ENCODE measurements around the gene CASKIN1.

The CASKIN1 gene

GRCh38 chr16:2230376-2230775, 34.0 kb upstream of the CASKIN1 start:
- TF ChIP-seq JUND (IDR thresholded peaks at IDR 0.05; ENCODE audit: low read depth): no peak
- DNase-seq (ENCODE audit: low read depth in 1 of 2, low spot score in 1 of 2): no peak
- in situ Hi-C loops (cut with HindIII; ENCODE audit: low pct_unique_long_range_greater_than_20kb, low sequenced_read_pairs): no loop called here

- in situ Hi-C loops (cut with HindIII; ENCODE audit: low pct_unique_long_range_greater_than_20kb, low sequenced_read_pairs): no loop called here
- TF ChIP-seq JUND (IDR thresholded peaks at IDR 0.05; ENCODE audit: low read depth): no peak
- DNase-seq (ENCODE audit: low read depth in 1 of 2, low spot score in 1 of 2): no peak
These were observed 33.3 kb upstream of the CASKIN1 start for GRCh38 chr16:2229632-2230250.

GRCh38 chr16:2229091-2229490, 32.7 kb upstream of the CASKIN1 start:
- DNase-seq (ENCODE audit: low read depth in 1 of 2, low spot score in 1 of 2): no peak
- in situ Hi-C loops (cut with HindIII; ENCODE audit: low pct_unique_long_range_greater_than_20kb, low sequenced_read_pairs): no loop called here
- no peak for TF ChIP-seq JUND (IDR thresholded peaks at IDR 0.05; ENCODE audit: low read depth)

- no peak for TF ChIP-seq JUND (IDR thresholded peaks at IDR 0.05; ENCODE audit: low read depth)
- in situ Hi-C loops (cut with HindIII; ENCODE audit: low pct_unique_long_range_greater_than_20kb, low sequenced_read_pairs): no loop called here
These were observed 31.9 kb upstream of the CASKIN1 start for GRCh38 chr16:2228161-2228824.

GRCh38 chr16:2226918-2227317, 30.5 kb upstream of the CASKIN1 start:
- in situ Hi-C loops (cut with HindIII; ENCODE audit: low pct_unique_long_range_greater_than_20kb, low sequenced_read_pairs): no loop called here
- DNase-seq (ENCODE audit: low read depth in 1 of 2, low spot score in 1 of 2): no peak
- TF ChIP-seq JUND (IDR thresholded peaks at IDR 0.05; ENCODE audit: low read depth): no peak

More at GRCh38 chr16:2228161-2228824, 31.9 kb upstream of the CASKIN1 start:
- DNase-seq (ENCODE audit: low read depth in 1 of 2, low spot score in 1 of 2): peak; percentile 79 to 90

- peak; percentile 68 to 88 for DNase-seq (ENCODE audit: low read depth in 1 of 2, low spot score in 1 of 2)
- no peak for TF ChIP-seq JUND (IDR thresholded peaks at IDR 0.05; ENCODE audit: low read depth)
- in situ Hi-C loops (cut with HindIII; ENCODE audit: low pct_unique_long_range_greater_than_20kb, low sequenced_read_pairs): no loop called here
These were observed 29.9 kb upstream of the CASKIN1 start for GRCh38 chr16:2226245-2226793.

- in situ Hi-C loops (cut with HindIII; ENCODE audit: low pct_unique_long_range_greater_than_20kb, low sequenced_read_pairs): no loop called here
- DNase-seq (ENCODE audit: low read depth in 1 of 2, low spot score in 1 of 2): peak; percentile 76 to 80
- no peak for TF ChIP-seq JUND (IDR thresholded peaks at IDR 0.05; ENCODE audit: low read depth)
These were observed 27.6 kb upstream of the CASKIN1 start for GRCh38 chr16:2223942-2224486.

- in situ Hi-C loops (cut with HindIII; ENCODE audit: low pct_unique_long_range_greater_than_20kb, low sequenced_read_pairs): no loop called here
- TF ChIP-seq JUND (IDR thresholded peaks at IDR 0.05; ENCODE audit: low read depth): no peak
- peak; percentile 99 to 100 for DNase-seq (ENCODE audit: low read depth in 1 of 2, low spot score in 1 of 2)
These were observed 27.0 kb upstream of the CASKIN1 start, which contains the start of gene E4F1 for GRCh38 chr16:2223221-2223941. Gene E4F1 (plus strand): TSS chr16:2223591. CDS start chr16:2223614, 23 bp downstream.

- in situ Hi-C loops (cut with HindIII; ENCODE audit: low pct_unique_long_range_greater_than_20kb, low sequenced_read_pairs): no loop called here
- no peak for TF ChIP-seq JUND (IDR thresholded peaks at IDR 0.05; ENCODE audit: low read depth)
- no peak for DNase-seq (ENCODE audit: low read depth in 1 of 2, low spot score in 1 of 2)
These were observed 19.9 kb upstream of the CASKIN1 start for GRCh38 chr16:2216330-2216729.

- no peak for DNase-seq (ENCODE audit: low read depth in 1 of 2, low spot score in 1 of 2)
- TF ChIP-seq JUND (IDR thresholded peaks at IDR 0.05; ENCODE audit: low read depth): no peak
- in situ Hi-C loops (cut with HindIII; ENCODE audit: low pct_unique_long_range_greater_than_20kb, low sequenced_read_pairs): no loop called here
These were observed 18.2 kb upstream of the CASKIN1 start, which contains the start of gene PGP for GRCh38 chr16:2214719-2214968. Gene PGP (minus strand): TSS chr16:2214840. CDS start chr16:2214777, 63 bp downstream.

- in situ Hi-C loops (cut with HindIII; ENCODE audit: low pct_unique_long_range_greater_than_20kb, low sequenced_read_pairs): no loop called here
- no peak for DNase-seq (ENCODE audit: low read depth in 1 of 2, low spot score in 1 of 2)
- no peak for TF ChIP-seq JUND (IDR thresholded peaks at IDR 0.05; ENCODE audit: low read depth)
These were observed 17.7 kb upstream of the CASKIN1 start for GRCh38 chr16:2213817-2214718.

Data from T47D (cell line).